Hematopoietic multipotent progenitor cell treated with erythropoietin and hydrocortisone succinate and interleukin-3 and kit ligand, for 8 days (in vitro differentiated cells): ENCODE data around the gene EEPD1.

Experiments used
- DNase-seq: peaks from one replicate; pipeline ENCODE4 v3.0.0-alpha.2; 2015

EEPD1 gene

DNA sequence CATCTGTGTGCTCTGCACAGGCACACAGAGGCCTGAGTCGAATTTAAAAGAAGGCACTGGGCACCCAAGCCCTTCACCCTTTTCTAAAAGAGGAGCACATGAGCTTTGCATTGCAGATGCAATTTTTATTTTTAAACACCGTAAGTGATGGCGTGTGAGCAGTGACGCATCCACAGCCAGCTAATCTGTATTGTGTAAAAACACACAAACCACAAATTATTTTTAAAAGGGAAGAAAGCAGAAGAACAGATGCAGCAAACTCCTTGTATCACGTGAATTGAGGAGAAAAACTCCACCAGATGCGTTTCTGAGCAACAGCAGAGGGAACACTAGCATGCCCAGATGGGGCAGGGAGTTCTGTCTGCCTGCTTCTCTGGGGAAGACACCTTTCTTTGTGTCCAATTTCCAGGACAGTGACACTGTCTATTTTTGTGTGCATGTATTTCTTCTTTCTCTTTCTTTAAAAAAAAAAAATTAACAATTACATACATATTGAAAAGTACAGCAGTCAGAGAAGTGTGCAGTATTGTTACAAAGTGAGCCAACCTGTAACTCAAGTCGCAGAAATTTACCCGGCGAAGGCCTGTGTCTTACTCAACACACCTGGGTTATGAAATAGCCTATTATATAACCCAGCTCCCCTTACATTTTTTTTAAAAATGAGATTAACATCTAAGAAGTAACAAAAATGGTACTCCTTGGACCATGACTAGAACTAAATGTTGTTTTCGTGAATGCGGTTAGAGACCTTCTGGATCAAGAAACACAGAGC, 39.2 kb downstream of the EEPD1 start:
- peak; percentile 11 for DNase-seq

DNA sequence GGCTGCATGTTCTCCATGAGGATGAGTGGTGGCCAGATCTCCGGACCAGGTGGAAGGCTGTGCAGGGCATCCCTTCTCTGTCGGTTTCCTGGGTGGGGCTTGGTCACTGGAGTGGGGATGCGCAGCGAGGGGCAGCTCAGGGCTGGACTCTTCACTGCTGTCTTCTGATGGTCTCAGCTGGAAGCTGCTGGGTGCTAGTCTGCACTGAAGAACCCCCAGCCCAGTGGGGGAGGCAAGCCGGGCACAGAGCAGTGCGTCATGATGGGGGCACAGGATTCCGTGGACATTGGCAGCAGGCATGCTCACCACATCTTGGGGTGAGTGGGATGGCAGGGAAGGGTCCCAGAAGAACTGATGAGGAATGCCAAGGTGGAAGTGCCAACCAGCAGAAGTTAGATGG, 39.8 kb downstream of the EEPD1 start:
- no peak for DNase-seq

- DNase-seq, result peak; percentile 62
Measured at GRCh38 chr7:36198854-36199266, 45.8 kb downstream of the EEPD1 start.

GRCh38 chr7:36199329-36199728, 46.3 kb downstream of the EEPD1 start:
- DNase-seq, result no peak

GRCh38 chr7:36201122-36201723, 48.2 kb downstream of the EEPD1 start:
- DNase-seq, result no peak

DNA sequence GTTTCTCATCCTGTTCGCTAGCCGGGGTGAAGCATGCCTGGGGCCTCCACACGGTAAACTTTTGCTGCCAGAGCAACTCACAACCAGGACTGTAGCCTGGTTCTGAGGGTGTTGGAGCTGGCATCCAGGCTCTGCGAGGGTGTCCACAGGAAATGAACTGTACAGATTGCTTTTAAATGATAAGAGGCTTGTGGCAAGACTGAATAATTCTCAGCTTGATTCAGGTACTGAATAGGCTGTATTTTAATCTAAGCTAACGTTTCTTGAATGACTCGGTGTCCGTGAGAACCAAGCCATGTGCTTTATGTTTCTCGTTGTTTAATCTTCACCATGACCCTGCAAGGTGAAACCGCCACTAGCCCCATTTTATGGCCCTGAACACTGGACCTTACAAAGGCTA, 49.3 kb downstream of the EEPD1 start:
- peak; percentile 17 for DNase-seq

GRCh38 chr7:36203071-36203790, 50.2 kb downstream of the EEPD1 start:
- DNase-seq, result no peak

- DNase-seq, result no peak
Measured at GRCh38 chr7:36204044-36204663, 51.1 kb downstream of the EEPD1 start.

DNA sequence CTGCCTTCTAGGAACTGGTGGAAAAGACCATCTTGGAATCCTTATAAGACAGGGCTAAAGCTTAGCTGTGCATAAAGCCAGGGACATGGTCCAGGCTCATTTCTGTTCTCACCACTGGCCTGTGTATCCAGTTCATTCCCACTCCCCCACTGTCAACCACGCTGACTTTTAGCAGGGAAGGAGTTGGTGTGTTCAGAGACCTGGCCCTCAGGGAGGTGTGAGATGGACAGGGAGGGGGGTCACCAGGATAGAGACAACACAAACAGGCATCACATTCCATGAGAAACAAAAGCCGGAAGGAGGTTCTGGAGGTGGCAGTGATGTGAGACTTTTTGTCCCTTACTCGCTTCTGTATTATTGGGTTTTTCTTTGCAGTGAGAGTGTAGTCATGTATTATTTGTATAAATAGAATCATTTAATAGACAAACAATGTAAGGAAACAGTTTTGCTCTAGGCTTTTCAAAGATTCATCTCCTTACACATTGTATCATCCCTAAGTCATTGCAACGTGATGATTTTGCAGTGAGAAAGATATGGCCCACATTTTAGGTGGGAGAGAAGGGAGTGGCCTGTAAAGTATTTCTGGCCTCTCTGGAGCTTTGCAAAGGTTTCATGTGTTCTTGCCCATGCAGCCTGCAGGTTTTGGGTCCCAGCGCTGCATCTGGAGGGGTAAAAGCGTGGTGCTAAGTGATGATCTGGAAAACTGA, 52.0 kb downstream of the EEPD1 start:
- no peak for DNase-seq

GRCh38 chr7:36205803-36206202, 52.7 kb downstream of the EEPD1 start:
- DNase-seq, result no peak

DNA sequence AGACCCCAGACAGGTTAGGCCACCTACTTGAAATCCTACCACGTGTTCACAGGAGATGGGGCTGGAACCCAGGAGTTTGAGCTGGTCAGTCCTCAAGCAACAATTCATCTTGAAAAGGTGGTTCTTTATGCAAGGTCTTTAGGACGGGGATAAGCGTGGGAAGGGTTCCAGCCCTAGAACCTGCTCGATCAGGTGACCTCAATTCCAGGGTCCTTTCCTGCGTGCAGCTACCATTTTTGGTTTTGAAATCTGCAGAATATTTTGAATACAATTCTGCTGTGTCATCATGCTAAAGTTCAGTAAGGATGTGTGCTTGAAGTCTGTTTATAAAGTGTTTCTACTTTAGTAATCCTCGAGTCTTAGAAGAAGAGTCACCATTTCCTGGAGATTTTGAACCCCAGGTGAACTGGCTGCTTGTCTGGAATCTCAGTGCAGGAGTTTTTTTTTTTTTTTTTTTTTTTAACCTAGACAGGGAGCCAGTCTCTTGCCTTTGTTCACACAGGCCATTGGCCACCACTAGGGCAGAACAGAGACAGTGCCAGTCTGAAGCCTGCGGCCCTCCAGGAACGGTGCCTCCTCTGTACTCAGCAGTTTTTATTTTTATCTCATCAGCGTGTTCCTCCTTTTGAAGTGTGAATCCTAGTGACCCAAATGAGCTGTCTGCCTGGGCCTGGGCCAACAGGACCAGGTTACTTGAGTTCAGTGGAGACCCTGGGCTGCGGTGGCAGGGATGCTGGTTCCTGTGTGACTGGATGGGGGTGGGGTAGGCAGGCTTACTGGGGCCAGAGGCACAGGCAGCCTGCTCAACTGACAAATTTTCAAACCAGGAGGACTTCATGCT, 54.6 kb downstream of the EEPD1 start:
- DNase-seq, result peak; percentile 16

- no peak for DNase-seq
Measured at GRCh38 chr7:36208426-36208825, 55.4 kb downstream of the EEPD1 start.

GRCh38 chr7:36208997-36209813, 56.2 kb downstream of the EEPD1 start:
- DNase-seq, result no peak

GRCh38 chr7:36209814-36210183, 56.7 kb downstream of the EEPD1 start:
- no peak for DNase-seq

DNA sequence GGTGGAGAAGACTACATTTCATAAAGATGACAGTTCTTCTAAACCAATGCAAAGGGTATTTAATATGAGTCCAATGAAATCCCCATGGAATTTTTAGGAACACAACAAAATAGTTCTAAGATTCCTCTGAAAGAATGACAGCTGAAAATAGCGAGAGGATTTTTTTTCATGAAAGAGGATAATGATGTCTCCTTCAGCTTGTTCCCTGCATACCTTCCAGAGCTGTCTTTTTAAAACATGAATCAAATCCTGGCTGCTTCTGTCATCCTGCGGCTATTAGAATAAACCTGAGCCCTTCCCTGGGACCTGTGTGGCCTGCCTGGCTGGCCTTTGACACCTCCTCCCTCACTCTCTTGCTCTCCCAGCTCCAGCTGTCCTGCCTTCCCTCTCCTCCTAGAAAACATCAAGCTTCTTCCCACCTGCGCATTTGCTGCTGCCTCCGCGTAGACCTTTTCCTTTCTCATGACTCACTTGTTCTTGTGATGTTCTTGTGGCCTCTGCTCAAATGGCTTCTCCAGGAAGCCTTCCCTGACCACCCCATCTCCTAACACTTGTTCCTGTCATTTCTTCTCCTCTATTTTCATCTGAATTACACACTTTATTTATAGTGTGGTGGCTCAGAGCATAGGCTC, 57.4 kb downstream of the EEPD1 start:
- no peak for DNase-seq

- no peak for DNase-seq
Measured at GRCh38 chr7:36214608-36215456, 61.8 kb downstream of the EEPD1 start.

DNA sequence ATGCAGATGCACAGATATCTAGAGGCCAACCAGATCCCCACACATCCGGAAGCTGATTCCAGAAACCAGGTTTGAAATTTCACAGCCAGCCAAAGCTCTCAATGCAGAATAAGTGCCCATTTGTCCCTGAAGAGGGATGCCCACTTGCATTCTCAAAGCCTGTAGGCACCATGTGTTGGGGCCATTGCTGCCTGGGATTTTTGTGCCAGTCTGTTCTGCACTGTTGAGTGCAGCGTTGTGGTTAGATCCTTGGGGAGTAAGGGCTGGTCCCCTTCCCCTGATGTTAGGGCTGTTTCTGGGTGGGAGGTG, 62.4 kb downstream of the EEPD1 start:
- no peak for DNase-seq

DNA sequence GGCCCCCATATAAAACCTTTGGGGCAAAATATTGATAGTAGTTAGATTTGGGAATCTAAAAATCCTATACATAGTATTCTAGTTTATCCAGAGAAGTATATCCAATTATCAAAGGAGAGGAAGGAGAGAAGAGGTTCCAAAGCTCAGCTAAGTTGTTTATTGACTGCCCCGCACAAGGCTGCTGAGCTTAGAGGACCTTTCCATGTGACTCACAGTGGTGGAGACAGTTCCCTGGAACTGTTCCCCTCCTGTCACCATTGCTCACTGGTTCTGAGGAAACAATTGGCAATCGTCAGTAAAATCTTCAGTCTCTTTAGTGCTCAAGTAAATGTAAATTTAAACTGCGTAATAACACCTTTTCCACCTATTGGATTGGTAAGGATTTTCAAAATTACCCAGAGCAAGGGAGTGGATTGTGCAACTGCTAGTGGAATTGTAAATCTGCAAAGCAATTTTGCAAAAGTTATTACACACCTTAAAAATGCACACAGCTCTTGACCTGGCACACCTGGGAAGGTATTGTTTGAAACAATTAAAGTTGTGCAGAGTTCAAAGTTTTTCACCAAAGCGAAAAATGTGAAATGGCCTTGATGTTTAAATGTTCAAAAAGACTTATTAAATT, 63.1 kb downstream of the EEPD1 start:
- DNase-seq, result no peak

DNA sequence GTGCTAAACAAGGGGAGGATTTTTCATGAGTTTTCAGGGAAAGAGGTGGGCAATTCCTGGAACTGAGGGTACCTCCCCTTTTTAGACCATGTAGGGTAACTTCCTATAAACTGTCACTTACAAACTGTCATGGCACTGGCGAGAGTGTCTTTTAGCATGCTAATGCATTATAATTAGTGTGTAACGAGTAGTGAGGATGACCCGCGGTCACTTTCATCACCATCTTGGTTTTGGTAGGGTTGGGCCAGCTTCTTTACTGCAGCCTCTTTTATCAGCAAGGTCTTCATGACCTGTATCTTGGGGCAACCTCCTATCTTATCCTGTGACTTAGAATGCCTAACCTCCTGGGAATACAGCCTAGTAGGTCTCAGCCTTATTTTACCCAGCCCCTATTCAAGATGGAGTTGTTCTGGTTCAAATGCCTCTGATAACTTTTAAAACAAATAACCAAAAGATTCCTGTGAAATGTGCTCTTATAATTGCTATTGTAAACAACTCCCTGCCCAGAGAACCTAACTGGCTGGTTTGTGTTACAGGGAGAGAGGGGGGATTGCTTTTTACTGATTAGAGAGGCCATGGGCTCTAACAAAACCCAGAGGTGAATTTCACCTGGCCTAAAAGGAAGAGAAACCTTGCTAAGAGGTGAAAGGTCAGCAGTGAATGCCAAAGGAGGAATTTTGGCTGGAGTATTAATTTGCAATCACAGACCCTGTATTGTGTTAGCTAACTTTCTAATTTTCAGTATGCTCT, 64.3 kb downstream of the EEPD1 start:
- peak; percentile 30 for DNase-seq
